Fibroblast of skin of left biceps (primary cell): Measurements from ENCODE around the gene MT1H.
"Not testable (repeated sequence)": the region's sequence is repeated elsewhere in the genome, so short reads cannot be mapped to it uniquely, and the experiment has no call there.

ENCODE experiments used
- DNase-seq, 2 experiments: peaks; one replicate each; pipeline ENCODE4 v3.0.0-alpha.2; 2013; ENCODE audit warnings: low read depth in 2 of 2

MT1H gene

GRCh38 chr16:56665286-56666261 lies 4.0 kb upstream of the MT1H start:
- DNase-seq = not testable (repeated sequence)

GRCh38 chr16:56667581-56668571 lies 1.7 kb upstream of the MT1H start, which contains the start of gene MT1G:
TSS of gene MT1G (minus strand) at chr16:56668065. CDS start at chr16:56667993, 72 bp downstream.
- DNase-seq = no peak

- no peak for DNase-seq
Measured at GRCh38 chr16:56669840-56670619, 416 bp downstream of the MT1H start.

GRCh38 chr16:56670620-56670934 lies 963 bp downstream of the MT1H start:
- no peak for DNase-seq

GRCh38 chr16:56671691-56672090 lies 2.1 kb downstream of the MT1H start:
- DNase-seq = not testable (repeated sequence)

- not testable (repeated sequence) for DNase-seq
Measured at GRCh38 chr16:56672171-56672570, 2.6 kb downstream of the MT1H start.

- no peak for DNase-seq
Measured at GRCh38 chr16:56672761-56673536, 3.3 kb downstream of the MT1H start.

- DNase-seq = no peak
Measured at GRCh38 chr16:56673921-56674320, 4.3 kb downstream of the MT1H start.

- DNase-seq = not testable (repeated sequence)
Measured at GRCh38 chr16:56674570-56674969, 5.0 kb downstream of the MT1H start.

- no peak for DNase-seq
Measured at GRCh38 chr16:56675685-56676210, 6.1 kb downstream of the MT1H start.

GRCh38 chr16:56677474-56677873 lies 7.9 kb downstream of the MT1H start:
- DNase-seq = no peak

- DNase-seq = no peak
Measured at GRCh38 chr16:56679078-56679730, 9.6 kb downstream of the MT1H start.

- DNase-seq = no peak
Measured at GRCh38 chr16:56679818-56680217, 10.2 kb downstream of the MT1H start.

- peak; percentile 67 to 77 for DNase-seq
Measured at GRCh38 chr16:56681939-56682702, 12.5 kb downstream of the MT1H start, which contains the start of gene MT1X. TSS of gene MT1X (plus strand) at chr16:56682470. CDS start at chr16:56682541, 71 bp downstream.

- no peak for DNase-seq
Measured at GRCh38 chr16:56682703-56683397, 13.2 kb downstream of the MT1H start.

- no peak for DNase-seq
Measured at GRCh38 chr16:56683424-56684172, 14.0 kb downstream of the MT1H start.

GRCh38 chr16:56684256-56684925 lies 14.8 kb downstream of the MT1H start:
- DNase-seq = no peak
